Right forelimb (tissue), 1 donor: Measurements from ENCODE around the gene LRRK1.

ENCODE experiments used
- DNase-seq: peaks from one replicate; pipeline ENCODE4 v3.0.0-alpha.2; 2018

LRRK1 gene

GRCh38 chr15:100983221-100983620 lies 64.1 kb downstream of the LRRK1 start:
- DNase-seq, result no peak

DNA sequence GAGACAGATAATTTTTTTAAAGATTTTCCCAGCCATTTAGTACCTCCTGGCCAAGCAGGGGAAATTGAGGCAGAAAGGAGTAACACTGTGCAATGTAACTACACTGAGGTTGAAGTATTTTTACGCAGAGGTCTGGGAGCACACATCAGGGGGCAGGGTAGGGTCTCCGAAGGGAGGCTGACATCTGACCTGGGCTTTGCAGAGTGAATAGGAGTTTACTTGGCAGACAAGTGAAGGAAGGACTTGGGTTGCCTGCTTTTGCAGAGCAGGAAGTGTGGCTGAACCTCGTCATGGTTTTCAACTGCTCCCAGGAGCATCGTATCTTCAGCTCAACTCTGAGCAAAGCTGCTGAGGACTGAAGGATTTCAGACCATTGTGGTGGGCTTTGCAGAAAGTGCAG lies 66.2 kb downstream of the LRRK1 start:
- DNase-seq, result no peak

GRCh38 chr15:100986158-100986896 lies 67.2 kb downstream of the LRRK1 start:
- DNase-seq, result no peak

- no peak for DNase-seq
These were observed 68.0 kb downstream of the LRRK1 start for GRCh38 chr15:100987143-100987542.

DNA sequence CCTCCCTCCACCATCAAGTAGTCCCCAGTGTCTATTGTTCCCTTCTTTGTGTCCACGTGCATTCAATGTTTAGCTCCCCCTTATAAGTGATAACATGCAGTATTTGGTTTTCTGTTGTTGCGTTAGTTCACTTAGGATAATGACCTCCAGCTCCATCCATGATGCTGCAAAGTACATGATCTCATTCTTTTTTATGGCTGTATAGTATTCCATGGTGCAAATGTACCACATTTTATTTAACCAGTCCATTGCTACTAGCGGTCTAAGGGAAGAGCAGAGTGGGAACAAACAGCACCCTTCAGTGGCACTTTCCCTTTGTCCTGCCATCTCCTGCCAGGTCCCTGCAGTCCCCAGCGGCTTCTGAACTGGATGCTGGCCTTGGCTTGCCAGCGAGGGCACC lies 69.1 kb downstream of the LRRK1 start:
- no peak for DNase-seq

DNA sequence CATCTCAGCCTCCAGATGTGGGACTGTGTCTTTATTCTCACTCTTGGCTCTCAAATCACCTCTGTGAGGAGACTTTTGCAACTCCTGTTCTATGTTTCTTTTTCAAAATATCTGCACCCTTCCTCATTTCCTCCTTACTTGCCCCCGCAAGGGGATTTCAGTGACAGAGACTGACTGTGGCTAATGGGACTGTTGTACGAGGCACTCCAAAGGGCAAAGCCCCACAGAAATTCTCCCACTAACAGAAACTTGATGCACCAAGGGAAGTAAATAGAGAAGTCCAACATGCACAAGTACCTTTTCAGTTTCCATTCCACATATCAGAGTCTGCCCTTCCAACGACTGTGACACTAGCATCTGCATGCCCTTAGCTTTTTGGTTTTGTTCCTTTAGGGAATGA lies 69.7 kb downstream of the LRRK1 start:
- DNase-seq, result no peak

DNA sequence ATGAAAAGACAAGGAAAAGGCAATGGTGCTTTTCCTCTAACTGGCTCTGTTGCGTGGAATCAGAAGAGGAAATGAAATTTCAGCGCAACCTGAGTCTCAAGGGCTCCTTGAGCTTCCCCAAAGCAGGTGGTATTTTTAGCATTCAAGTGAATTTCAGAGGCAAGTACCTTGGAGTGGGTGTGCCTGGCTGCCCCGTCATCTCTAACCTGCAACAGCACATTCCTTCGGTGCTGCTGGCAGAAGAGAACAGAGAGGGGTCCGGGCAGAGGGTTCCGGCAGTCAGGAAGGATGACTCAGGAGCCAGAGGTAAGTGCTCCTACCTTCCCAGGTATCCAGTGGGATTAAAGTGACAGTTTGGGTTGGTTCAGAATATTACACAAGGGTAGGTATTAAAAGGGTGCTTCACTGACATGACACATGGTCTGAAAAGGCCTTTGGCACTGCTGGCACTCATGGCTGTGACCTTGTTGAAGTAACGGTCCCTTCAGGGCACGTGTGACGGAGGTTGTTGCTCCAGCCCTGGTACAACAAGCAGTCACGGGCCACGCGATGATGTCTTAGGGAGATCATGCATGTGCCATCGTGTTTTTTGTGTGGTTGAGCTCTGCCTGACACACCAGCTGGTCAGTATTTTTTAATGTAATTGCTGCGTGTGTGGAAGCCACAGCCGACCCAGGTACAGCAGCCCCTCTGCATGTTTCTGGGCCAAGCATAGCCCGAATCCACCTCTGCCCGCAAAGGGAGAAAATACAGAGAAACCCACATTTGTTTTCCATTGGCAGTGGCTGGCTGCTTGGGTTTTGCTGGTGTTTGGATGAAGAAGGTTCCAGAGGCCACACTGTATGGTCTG lies 75.7 kb downstream of the LRRK1 start:
- DNase-seq, result peak; percentile 12

DNA sequence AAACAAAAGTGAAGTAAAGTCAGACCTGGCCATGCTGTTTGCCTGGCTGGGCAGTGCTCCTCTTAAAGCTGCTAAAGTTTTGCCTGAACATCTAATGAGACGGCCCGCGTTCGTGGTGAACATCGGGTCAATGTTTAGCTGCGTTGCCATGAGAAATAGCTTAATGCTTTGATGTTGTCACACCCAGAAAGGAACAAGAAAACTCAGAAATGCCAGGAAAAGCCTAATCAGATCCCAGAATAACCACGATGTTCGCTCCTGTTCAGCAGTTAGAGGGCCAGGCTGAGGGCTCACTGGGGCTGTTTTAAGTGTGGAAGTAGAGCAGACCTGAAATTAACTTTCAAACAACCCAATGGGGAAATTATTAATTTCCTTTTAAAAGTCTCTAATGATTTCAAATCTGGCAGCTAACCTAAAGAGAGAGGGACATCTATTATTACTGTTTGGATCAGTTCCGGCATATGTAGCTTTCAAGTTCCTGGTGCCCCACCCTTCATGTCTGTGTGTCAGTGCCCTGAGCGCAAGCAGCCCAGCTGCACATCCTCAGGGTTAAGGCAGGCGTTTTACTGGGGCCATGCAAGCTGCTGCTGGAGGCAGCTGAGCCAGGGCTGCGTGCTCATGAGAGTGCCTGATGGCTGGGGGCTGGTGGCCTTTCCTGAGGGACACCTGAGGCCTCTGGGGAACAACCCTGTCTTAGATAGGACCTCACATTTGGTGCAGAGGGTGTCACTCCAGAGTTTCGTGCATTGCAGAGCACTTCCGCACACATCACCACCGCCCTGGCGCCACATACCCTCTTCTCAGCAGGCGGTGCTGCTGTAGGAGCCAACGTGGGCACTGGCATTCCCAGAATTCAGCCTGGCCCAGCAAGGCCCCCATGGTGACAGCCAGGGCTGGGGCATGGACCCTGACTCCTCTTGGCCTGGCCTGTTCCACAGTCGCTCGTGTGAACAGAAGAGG lies 76.6 kb downstream of the LRRK1 start:
- peak; percentile 23 for DNase-seq

GRCh38 chr15:100997442-100997841 lies 78.3 kb downstream of the LRRK1 start:
- no peak for DNase-seq

- no peak for DNase-seq
These were observed 79.5 kb downstream of the LRRK1 start for GRCh38 chr15:100998630-100999029.

DNA sequence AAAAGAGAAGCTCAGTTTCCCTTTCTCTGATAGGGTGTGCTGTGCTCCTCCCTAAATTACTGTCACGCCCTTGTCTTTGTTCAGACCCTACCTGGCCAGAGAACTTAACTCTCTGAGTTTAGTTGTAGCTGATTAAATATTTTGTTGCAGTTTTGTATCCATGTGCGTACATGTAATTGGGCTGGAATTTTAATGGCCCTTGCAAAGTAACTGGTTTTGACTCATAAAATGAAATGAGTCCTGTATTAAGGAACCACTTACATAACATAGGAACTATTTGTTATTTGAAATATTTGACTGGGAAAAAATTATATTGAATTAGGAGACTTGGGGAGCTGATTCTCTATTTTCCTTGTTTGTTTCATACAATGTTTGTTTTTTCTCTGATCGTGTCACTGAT lies 80.2 kb downstream of the LRRK1 start:
- no peak for DNase-seq

DNA sequence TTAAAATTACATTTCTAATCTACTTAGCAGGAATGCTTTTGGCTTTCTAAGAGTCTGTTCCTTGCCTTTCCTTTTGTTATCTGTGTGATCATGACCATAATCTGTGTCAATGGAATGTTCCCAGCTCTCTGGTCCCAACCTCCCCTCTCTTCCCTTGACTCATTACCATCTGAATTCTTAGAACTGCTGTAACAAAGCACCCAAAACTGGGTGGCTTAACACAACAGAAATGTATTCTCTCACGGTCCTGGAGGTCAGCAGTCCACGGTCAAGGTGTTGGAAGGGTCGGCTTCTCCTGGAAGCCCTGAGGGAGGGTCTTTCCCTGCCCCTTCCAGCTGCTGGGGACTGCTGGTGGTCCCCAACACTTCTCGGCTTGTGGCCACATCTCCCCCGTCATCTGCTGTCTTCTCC lies 81.1 kb downstream of the LRRK1 start:
- DNase-seq, result peak; percentile 11

GRCh38 chr15:101001056-101001455 lies 81.9 kb downstream of the LRRK1 start:
- peak; percentile 9 for DNase-seq

DNA sequence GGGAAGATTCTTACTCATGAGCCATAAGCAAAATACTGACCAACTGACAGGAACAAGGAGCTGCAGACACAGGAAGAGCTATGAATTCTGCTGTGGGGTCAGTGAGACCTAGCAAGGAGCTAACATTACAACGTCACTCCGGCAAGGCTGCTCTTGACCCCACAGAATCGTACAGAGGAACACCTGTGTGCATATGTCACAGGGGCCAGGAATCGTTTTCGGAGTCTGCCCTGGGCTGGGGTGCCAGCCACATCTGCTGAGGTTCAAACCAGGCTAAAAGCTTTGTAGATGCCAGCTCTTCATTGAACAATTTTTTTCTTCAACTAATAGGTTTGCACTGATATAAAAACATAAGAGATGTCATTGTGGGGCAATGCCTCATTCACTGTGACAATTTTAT lies 82.6 kb downstream of the LRRK1 start:
- DNase-seq, result peak; percentile 21

GRCh38 chr15:101003081-101003480 lies 83.9 kb downstream of the LRRK1 start:
- peak; percentile 4 for DNase-seq

GRCh38 chr15:101003706-101004105 lies 84.5 kb downstream of the LRRK1 start:
- DNase-seq, result peak; percentile 30

DNA sequence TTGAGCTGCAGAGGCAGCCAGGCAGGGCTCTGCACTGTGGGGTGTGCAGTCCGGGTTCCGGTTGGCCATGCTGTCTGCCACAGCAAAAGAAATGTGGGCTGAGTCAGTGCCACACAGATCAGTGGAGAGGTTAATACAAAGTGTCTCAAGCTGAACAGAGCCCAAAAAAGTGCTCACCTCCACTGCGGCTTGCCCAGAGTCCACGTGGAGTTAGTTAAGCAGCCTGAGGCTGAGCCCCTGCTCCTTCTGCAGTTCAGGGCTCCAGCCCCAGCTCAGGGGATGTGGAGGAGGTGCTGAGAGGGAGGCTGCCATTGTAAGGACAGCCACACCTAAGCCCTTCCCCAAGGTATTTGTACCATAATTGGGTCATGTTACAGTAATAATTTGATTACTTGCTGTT lies 85.3 kb downstream of the LRRK1 start:
- DNase-seq, result peak; percentile 22

- peak; percentile 18 for DNase-seq
These were observed 86.0 kb downstream of the LRRK1 start for GRCh38 chr15:101004986-101005747.

GRCh38 chr15:101006931-101007691 lies 88.0 kb downstream of the LRRK1 start:
- DNase-seq, result peak; percentile 87

DNA sequence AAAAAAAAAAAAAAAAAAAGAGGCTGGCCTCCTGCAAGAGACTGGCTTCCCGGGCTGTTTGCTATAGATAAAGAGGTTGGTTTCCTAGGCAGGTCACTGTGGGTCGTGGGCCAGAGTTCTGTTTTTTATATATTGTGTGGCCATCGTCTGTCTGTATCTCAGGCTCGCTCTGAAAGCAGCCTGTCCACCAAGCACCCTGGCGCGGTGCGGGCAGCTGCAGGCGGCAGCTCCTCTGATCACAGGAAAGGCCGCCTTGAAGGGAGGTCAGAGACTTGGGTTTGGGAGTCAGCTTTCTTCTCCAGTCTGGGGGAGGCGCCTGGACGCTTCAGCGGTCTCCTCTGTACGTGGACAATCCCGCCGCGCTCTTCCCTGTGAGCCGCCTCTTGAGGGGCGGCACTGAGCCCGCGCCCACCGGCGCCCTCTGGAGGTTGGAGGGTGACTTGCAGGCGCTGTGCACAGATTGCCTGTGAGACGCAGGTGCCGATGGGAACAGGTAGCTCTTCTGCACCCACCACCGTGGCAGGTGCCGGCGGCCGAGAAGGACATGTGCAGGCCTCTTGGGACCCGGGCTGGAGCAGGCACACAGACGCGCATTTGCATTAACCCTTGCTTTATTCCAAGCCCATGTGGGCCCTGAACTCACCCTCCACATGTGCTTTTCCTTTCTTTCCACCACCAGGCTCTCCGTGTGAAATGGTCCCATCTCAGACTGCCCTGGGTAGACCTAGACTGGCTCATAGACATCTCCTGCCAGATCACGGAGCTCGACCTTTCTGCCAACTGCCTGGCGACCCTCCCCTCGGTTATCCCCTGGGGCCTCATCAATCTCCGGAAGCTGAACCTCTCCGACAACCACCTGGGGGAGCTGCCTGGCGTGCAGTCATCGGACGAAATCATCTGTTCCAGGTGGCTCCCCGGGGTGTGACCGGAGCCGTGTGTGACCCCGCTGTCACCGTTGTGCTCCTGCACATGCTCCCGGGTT lies 89.3 kb downstream of the LRRK1 start:
- peak; percentile 84 for DNase-seq
